ENCODE data around the gene MYO3A.

GRCh38 chr10:26031300-26031699 lies 97.3 kb downstream of the MYO3A start:
- TF ChIP-seq CTCF (IDR thresholded peaks at IDR 0.05) (no peak), POLR2AphosphoS5 (IDR thresholded peaks at IDR 0.05) (no peak), POLR2A (IDR thresholded peaks at IDR 0.05) (no peak)
